SK-N-SH (cell line): ENCODE results near the gene TSC22D2. TPM values are rescaled to one million over a fixed set of nuclear protein-coding genes. Genes with fewer than 3 reads are reported as not detected.
"Not testable (repeated sequence)": the region's sequence is repeated elsewhere in the genome, so short reads cannot be mapped to it uniquely, and the experiment has no call there.

Source experiments
- CTCF ChIA-PET: fragments of 300-600, 350-600 bp; formaldehyde crosslinking; extraction: SDS; loops from one replicate; lab custom pipeline; 2021; lab: Yijun Ruan, JAX
- POLR2A ChIA-PET: fragments of 350-600 bp; sonication (Branson Sonifier 250); formaldehyde crosslinking; extraction: SDS; loops from one replicate; lab custom pipeline; 2020; ENCODE audit warnings: antibody characterized with exemption, inconsistent platforms; lab: Yijun Ruan, JAX
- DNase-seq: peaks from one replicate; pipeline ENCODE4 v3.0.0; 2012
- H2AFZ ChIP-seq: fragments of 200-600 bp; sonication (generic); 2 replicates; pipeline ENCODE4 v1.8.1; 2016; ENCODE audit warnings: antibody characterized with exemption, mild to moderate bottlenecking, low read depth
- H3F3A ChIP-seq: fragments of 200-600 bp; sonication (generic); replicated peaks from 2 replicates; pipeline ENCODE3; 2016; ENCODE audit warnings: antibody characterized with exemption, mild to moderate bottlenecking; ENCODE audit not compliant: insufficient read depth
- H3K27ac ChIP-seq, 2 experiments: fragments of 200-500 bp in 1 of 2; fragments of 200-600 bp in 1 of 2; sonication (Bioruptor generic) in 1 of 2; sonication (generic), shearing (Covaris generic) in 1 of 2; 2 replicates each; pipeline versions ENCODE4 v1.5.1 to v1.6.1; 2014 to 2016; ENCODE audit warnings: low read depth in 2 of 2, inconsistent platforms in 1 of 2, low read length in 1 of 2, mild to moderate bottlenecking in 1 of 2, mixed read lengths in 1 of 2
- H3K27me3 ChIP-seq: fragments of 200-600 bp; sonication (generic), shearing (Covaris generic); 2 replicates; pipeline ENCODE4 v1.6.1; 2016; ENCODE audit warnings: mixed run types; ENCODE audit not compliant: insufficient read depth
- H3K36me3 ChIP-seq, 2 experiments: fragments of 200-500 bp in 1 of 2; fragments of 200-600 bp in 1 of 2; sonication (Bioruptor generic) in 1 of 2; sonication (generic) in 1 of 2; replicated peaks in 1 of 2; 2 replicates each; pipeline versions ENCODE3 to v1.5.1; 2014 to 2016; ENCODE audit warnings: low read length in 1 of 2, mild to moderate bottlenecking in 1 of 2; ENCODE audit not compliant: insufficient read depth in 2 of 2, control insufficient read depth in 1 of 2
- H3K4me1 ChIP-seq, 2 experiments: fragments of 200-500 bp in 1 of 2; fragments of 200-600 bp in 1 of 2; sonication (Bioruptor generic) in 1 of 2; sonication (generic), shearing (Covaris generic) in 1 of 2; 2 replicates each; pipeline versions ENCODE4 v1.5.1 to v1.6.1; 2014 to 2016; ENCODE audit warnings: low read depth in 1 of 2, low read length in 1 of 2, mixed run types in 1 of 2; ENCODE audit not compliant: insufficient read depth in 2 of 2, control insufficient read depth in 1 of 2
- H3K4me2 ChIP-seq: fragments of 200-600 bp; sonication (generic), shearing (Covaris generic); 2 replicates; pipeline ENCODE4 v1.6.1; 2017; ENCODE audit warnings: mixed run types
- H3K4me3 ChIP-seq, 2 experiments: fragments of 200-500 bp in 1 of 2; fragments of 200-600 bp in 1 of 2; sonication (Bioruptor generic) in 1 of 2; sonication (generic), shearing (Covaris generic) in 1 of 2; 2 replicates each; pipeline versions ENCODE4 v1.5.1 to v1.8.1; 2014 to 2016; ENCODE audit warnings: low read depth in 2 of 2, inconsistent platforms in 1 of 2, low read length in 1 of 2, mild to moderate bottlenecking in 1 of 2, mixed read lengths in 1 of 2, moderate library complexity in 1 of 2
- H3K79me2 ChIP-seq: fragments of 200-600 bp; sonication (generic); 2 replicates; pipeline ENCODE4 v1.8.1; 2017; ENCODE audit warnings: mild to moderate bottlenecking; ENCODE audit not compliant: insufficient read depth
- H3K9ac ChIP-seq: fragments of 200-600 bp; sonication (generic); 2 replicates; pipeline ENCODE4 v1.6.1; 2017; ENCODE audit warnings: mixed run types
- H3K9me2 ChIP-seq: fragments of 200-600 bp; sonication (generic); 2 replicates; pipeline ENCODE4 v1.6.1; 2017; ENCODE audit warnings: mixed run types
- H3K9me3 ChIP-seq: fragments of 200-600 bp; sonication (generic); 2 replicates; pipeline ENCODE4 v1.6.1; 2017; ENCODE audit warnings: mixed run types, mild to moderate bottlenecking, moderate library complexity
- H4K20me1 ChIP-seq: fragments of 200-600 bp; sonication (generic); 2 replicates; pipeline ENCODE4 v1.6.1; 2017; ENCODE audit warnings: mild to moderate bottlenecking, mixed run types; ENCODE audit not compliant: insufficient read depth
- ELF1 ChIP-seq: IDR thresholded peaks from 2 replicates; pipeline ENCODE4 v1.4.0; 2012
- EZH2phosphoT487 ChIP-seq: fragments of 200-600 bp; sonication (generic); IDR thresholded peaks from 2 replicates; pipeline ENCODE4 v1.6.1; 2017; ENCODE audit warnings: low read depth, mixed run types, mild to moderate bottlenecking, antibody characterized with exemption, moderate library complexity, borderline replicate concordance
- FOXJ3 ChIP-seq: sonication (generic); formaldehyde crosslinking; IDR thresholded peaks from 2 replicates; pipeline ENCODE4 v1.5.1; 2020; ENCODE audit warnings: mild to moderate bottlenecking, missing genetic modification reagents
- IRF3 ChIP-seq: fragments of 150-350 bp; IDR thresholded peaks from 2 replicates; pipeline ENCODE4 v1.6.1; 2016; ENCODE audit warnings: mild to moderate bottlenecking, low read depth, low read length
- JUND ChIP-seq: IDR thresholded peaks from 2 replicates; pipeline ENCODE4 v1.4.0; 2012
- MEF2A ChIP-seq: IDR thresholded peaks from 2 replicates; pipeline ENCODE4 v1.4.0; 2012; ENCODE audit warnings: low read depth, borderline replicate concordance
- POLR2AphosphoS5 ChIP-seq: IDR thresholded peaks from 2 replicates; pipeline ENCODE4 v1.6.1; 2012; ENCODE audit warnings: low read depth, low read length
- RAD21 ChIP-seq: IDR thresholded peaks from 2 replicates; pipeline ENCODE4 v1.6.1; 2012; ENCODE audit warnings: mild to moderate bottlenecking, low read length
- REST ChIP-seq: IDR thresholded peaks from 2 replicates; pipeline ENCODE4 v1.6.1; 2012; ENCODE audit warnings: mild to moderate bottlenecking, low read depth, low read length, moderate library complexity
- SIN3A ChIP-seq: IDR thresholded peaks from 2 replicates; pipeline ENCODE4 v1.6.1; 2012; ENCODE audit warnings: low read depth, mild to moderate bottlenecking, low read length, moderate library complexity, borderline replicate concordance
- TAF1 ChIP-seq: IDR thresholded peaks from 2 replicates; pipeline ENCODE4 v1.6.1; 2012; ENCODE audit warnings: low read depth, mild to moderate bottlenecking, low read length, moderate library complexity, borderline replicate concordance
- TCF12 ChIP-seq: IDR thresholded peaks from 2 replicates; pipeline ENCODE4 v1.4.0; 2012
- TEAD4 ChIP-seq: IDR thresholded peaks from 2 replicates; pipeline ENCODE4 v1.4.0; 2012; ENCODE audit warnings: mild to moderate bottlenecking, borderline replicate concordance; ENCODE audit not compliant: insufficient read depth
- USF1 ChIP-seq: IDR thresholded peaks from 2 replicates; pipeline ENCODE4 v1.4.0; 2012; ENCODE audit warnings: low read depth, borderline replicate concordance
- whole genome bisulfite sequencing: methylation state at CpG from one replicate; pipeline ENCODE4 v1.1.6; 2017; ENCODE audit warnings: low lambda C conversion rate; 5-methylcytosine and 5-hydroxymethylcytosine counted together
- polyA plus RNA-seq, 3 experiments: library from polyadenylated mRNA; depleted of rRNA; stranded (reverse); fragments of >200 nt; gene quantifications; 2 replicates each; pipeline ENCODE4 v1.2.3, GENCODE V29; 2012
- TF ChIP-seq, protein P1 (sequence below): IDR thresholded peaks from 2 replicates; pipeline ENCODE4 v1.4.0; 2012; ENCODE audit warnings: low read depth
- TF ChIP-seq, protein P2 (sequence below): IDR thresholded peaks from 2 replicates; pipeline ENCODE4 v1.4.0; 2012; ENCODE audit warnings: low read depth, borderline replicate concordance

Gene TSC22D2
- polyA plus RNA-seq, 1 of the 3 experiments (the other 2 are of a cell fraction): 4.8 TPM

GRCh38 chr3:150469931-150470740 is 62.0 kb downstream of the TSC22D2 start (continued):
- TF ChIP-seq IRF3 (no peak), JUND (no peak), EZH2phosphoT487 (no peak), RAD21 (no peak)
- TF ChIP-seq, protein P1, sequence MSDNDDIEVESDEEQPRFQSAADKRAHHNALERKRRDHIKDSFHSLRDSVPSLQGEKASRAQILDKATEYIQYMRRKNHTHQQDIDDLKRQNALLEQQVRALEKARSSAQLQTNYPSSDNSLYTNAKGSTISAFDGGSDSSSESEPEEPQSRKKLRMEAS: no peak

DNA sequence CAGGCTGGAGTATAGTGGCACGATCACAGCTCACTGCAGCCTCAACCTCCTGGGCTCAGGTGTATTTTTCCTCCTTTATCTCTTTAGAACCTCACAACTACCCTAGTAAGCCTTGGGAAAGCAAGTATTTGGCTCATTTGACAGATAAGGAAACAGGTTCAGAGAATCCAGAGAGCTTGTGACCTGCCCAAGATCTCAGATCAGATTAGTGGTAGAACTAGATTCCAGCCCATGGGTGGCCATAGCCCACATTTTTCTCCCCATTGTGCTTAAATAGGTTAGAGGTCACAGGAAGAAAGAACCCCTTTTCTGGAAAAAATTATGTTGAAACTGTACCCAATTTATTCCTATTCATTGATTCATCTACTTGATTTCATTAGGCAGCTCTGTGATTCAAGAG is 64.3 kb downstream of the TSC22D2 start:
- TF ChIP-seq TAF1 (no peak), MEF2A (no peak), IRF3 (no peak), USF1 (no peak), REST (no peak), POLR2AphosphoS5 (no peak), ELF1 (no peak), SIN3A (no peak), TEAD4 (no peak), JUND (no peak), FOXJ3 (CRISPR knock-in tag) (no peak), TCF12 (no peak)
- TF ChIP-seq, protein P2, sequence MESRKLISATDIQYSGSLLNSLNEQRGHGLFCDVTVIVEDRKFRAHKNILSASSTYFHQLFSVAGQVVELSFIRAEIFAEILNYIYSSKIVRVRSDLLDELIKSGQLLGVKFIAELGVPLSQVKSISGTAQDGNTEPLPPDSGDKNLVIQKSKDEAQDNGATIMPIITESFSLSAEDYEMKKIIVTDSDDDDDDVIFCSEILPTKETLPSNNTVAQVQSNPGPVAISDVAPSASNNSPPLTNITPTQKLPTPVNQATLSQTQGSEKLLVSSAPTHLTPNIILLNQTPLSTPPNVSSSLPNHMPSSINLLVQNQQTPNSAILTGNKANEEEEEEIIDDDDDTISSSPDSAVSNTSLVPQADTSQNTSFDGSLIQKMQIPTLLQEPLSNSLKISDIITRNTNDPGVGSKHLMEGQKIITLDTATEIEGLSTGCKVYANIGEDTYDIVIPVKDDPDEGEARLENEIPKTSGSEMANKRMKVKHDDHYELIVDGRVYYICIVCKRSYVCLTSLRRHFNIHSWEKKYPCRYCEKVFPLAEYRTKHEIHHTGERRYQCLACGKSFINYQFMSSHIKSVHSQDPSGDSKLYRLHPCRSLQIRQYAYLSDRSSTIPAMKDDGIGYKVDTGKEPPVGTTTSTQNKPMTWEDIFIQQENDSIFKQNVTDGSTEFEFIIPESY: no peak
- peaks cover 0 to 19% of the 10 kb centered on the region in 2 experiments; a peak in 3 of 4 replicates for H3K4me1 ChIP-seq
- no peak overlapping the region for H3K4me3 ChIP-seq
- H3K27ac ChIP-seq: no peak overlapping the region
- H3K79me2 ChIP-seq: no peaks in the 10 kb centered on the region
- no peak for DNase-seq
- peaks cover 0 to 5% of the 10 kb centered on the region in 2 experiments for H3K36me3 ChIP-seq
- peaks cover 7% of the 10 kb centered on the region for H3K9me3 ChIP-seq
- POLR2A ChIA-PET: no interaction called here
- no peak overlapping the region for H3K9ac ChIP-seq
- 95% methylated on average over 1 of the region's 1 CpG for WGBS
- H3K4me2 ChIP-seq: no peak overlapping the region
- peaks cover 42% of the 10 kb centered on the region for H3F3A ChIP-seq
- H3K27me3 ChIP-seq: no peaks in the 10 kb centered on the region
- CTCF ChIA-PET: no interaction called here
- no peaks in the 10 kb centered on the region for H3K9me2 ChIP-seq
- no peaks in the 10 kb centered on the region for H4K20me1 ChIP-seq
- H2AFZ ChIP-seq: no peak overlapping the region

GRCh38 chr3:150473161-150473560 is 65.1 kb downstream of the TSC22D2 start:
- H3K27me3 ChIP-seq, H3K79me2 ChIP-seq, H3K27ac ChIP-seq, H3K9me2 ChIP-seq, DNase-seq, CTCF ChIA-PET, H3K36me3 ChIP-seq, H2AFZ ChIP-seq, H4K20me1 ChIP-seq, H3K4me3 ChIP-seq, H3K4me2 ChIP-seq, H3K9ac ChIP-seq, POLR2A ChIA-PET: not testable (repeated sequence)
- H3K4me1 ChIP-seq: peaks cover 0 to 19% of the 10 kb centered on the region in 2 experiments; a peak in 2 of 4 replicates
- WGBS: 89% methylated on average over 8 of the region's 8 CpGs
- peaks cover 11% of the 10 kb centered on the region for H3K9me3 ChIP-seq
- peaks cover 36% of the 10 kb centered on the region for H3F3A ChIP-seq
